Measurements from ENCODE around the gene RTN4.
A peak's percentile ranks its signal among the peaks of the same experiment; 100 is the strongest.

Gene RTN4

GRCh38 chr2:55073000-55073983 lies 23.0 kb upstream of the RTN4 start:
- DNase-seq (ENCODE audit: low spot score): no peak
- TF ChIP-seq CTCF (IDR thresholded peaks at IDR 0.05; ENCODE audit: extremely low read depth, insufficient read depth, missing control alignments): no peak
- in situ Hi-C loops (cut with MboI; ENCODE audit: low pct_unique_long_range_greater_than_20kb, low sequenced_read_pairs, unreplicated experiment): no loop called here

GRCh38 chr2:55063713-55064323 lies 13.6 kb upstream of the RTN4 start:
- peak; percentile 22 for TF ChIP-seq CTCF (IDR thresholded peaks at IDR 0.05; ENCODE audit: extremely low read depth, insufficient read depth, missing control alignments)
- DNase-seq (ENCODE audit: low spot score): no peak
- in situ Hi-C loops (cut with MboI; ENCODE audit: low pct_unique_long_range_greater_than_20kb, low sequenced_read_pairs, unreplicated experiment): no loop called here

- no peak for TF ChIP-seq CTCF (IDR thresholded peaks at IDR 0.05; ENCODE audit: extremely low read depth, insufficient read depth, missing control alignments)
- DNase-seq (ENCODE audit: low spot score): no peak
- in situ Hi-C loops (cut with MboI; ENCODE audit: low pct_unique_long_range_greater_than_20kb, low sequenced_read_pairs, unreplicated experiment): no loop called here
Observed at GRCh38 chr2:55063226-55063625, 13.0 kb upstream of the RTN4 start.

GRCh38 chr2:55062754-55063153 lies 12.5 kb upstream of the RTN4 start:
- in situ Hi-C loops (cut with MboI; ENCODE audit: low pct_unique_long_range_greater_than_20kb, low sequenced_read_pairs, unreplicated experiment): no loop called here
- TF ChIP-seq CTCF (IDR thresholded peaks at IDR 0.05; ENCODE audit: extremely low read depth, insufficient read depth, missing control alignments): no peak
- DNase-seq (ENCODE audit: low spot score): no peak

GRCh38 chr2:55061523-55062344 lies 11.5 kb upstream of the RTN4 start:
- TF ChIP-seq CTCF (IDR thresholded peaks at IDR 0.05; ENCODE audit: extremely low read depth, insufficient read depth, missing control alignments): no peak
- in situ Hi-C loops (cut with MboI; ENCODE audit: low pct_unique_long_range_greater_than_20kb, low sequenced_read_pairs, unreplicated experiment): no loop called here
- DNase-seq (ENCODE audit: low spot score): no peak

- in situ Hi-C loops (cut with MboI; ENCODE audit: low pct_unique_long_range_greater_than_20kb, low sequenced_read_pairs, unreplicated experiment): no loop called here
- no peak for TF ChIP-seq CTCF (IDR thresholded peaks at IDR 0.05; ENCODE audit: extremely low read depth, insufficient read depth, missing control alignments)
- DNase-seq (ENCODE audit: low spot score): no peak
Observed at GRCh38 chr2:55059793-55060192, 9.5 kb upstream of the RTN4 start.

Data from GM13977 (cell line).